A549 treated with GW870086 at 1 μM for 4 hours (cell line): Measurements from ENCODE around the gene CDO1. TPM values are rescaled to one million over a fixed set of nuclear protein-coding genes. Genes with fewer than 3 reads are reported as not detected.

Experiments
- total RNA-seq: library from RNA; stranded (reverse); fragments of 200-300 nt; extraction: Qiagen RNA extraction; gene quantifications from 5 replicates; pipeline ENCODE4 v1.2.3, GENCODE V29; 2022; ENCODE audit warnings: low read depth

Gene CDO1
- not detected in 5 replicates for total RNA-seq

DNA sequence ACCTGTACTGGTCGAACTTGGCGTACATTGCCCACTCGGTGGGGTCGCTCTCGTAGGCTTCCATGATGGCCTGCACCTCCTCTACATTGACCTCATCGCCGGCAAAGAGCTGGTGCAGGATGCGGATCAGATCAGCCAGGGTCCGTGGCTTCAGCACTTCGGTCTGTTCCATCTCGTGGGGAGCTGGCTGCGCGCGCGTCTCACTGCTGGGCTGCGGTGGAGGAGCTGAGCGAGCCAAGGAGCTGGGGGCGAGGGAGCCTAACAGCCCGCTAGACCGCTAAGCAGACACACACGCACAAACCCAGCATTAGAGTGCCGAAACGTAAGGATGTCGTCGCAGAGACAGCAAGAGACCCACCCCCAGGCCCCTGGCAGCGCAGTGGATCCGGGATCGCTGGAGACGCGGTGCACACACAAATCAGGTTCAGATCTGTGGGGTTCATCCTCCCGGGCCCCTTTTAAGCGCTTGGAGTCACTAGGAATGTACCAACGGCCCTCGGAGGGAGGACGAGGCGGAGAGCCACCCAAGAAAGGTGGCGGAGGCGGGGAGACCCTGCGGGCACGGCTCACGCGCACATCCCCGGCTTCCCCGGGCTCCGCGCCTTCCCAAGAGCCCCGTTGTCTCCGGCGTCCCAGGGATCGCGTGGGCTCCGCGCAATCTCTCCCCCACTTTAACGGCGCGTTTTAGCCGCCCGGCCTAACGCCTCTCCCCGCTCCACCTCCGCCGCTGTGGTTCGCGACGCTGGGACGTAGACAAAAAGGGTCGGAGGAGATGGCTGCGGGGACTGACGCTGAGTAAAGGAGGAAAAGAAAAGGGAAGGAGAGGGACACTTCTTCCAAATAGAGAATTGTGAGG lies at the start of gene CDO1:
CDO1 (minus strand) TSS at position 434 of the 856 bp plus-strand sequence; CDS start at position 172, 262 bp downstream.

DNA sequence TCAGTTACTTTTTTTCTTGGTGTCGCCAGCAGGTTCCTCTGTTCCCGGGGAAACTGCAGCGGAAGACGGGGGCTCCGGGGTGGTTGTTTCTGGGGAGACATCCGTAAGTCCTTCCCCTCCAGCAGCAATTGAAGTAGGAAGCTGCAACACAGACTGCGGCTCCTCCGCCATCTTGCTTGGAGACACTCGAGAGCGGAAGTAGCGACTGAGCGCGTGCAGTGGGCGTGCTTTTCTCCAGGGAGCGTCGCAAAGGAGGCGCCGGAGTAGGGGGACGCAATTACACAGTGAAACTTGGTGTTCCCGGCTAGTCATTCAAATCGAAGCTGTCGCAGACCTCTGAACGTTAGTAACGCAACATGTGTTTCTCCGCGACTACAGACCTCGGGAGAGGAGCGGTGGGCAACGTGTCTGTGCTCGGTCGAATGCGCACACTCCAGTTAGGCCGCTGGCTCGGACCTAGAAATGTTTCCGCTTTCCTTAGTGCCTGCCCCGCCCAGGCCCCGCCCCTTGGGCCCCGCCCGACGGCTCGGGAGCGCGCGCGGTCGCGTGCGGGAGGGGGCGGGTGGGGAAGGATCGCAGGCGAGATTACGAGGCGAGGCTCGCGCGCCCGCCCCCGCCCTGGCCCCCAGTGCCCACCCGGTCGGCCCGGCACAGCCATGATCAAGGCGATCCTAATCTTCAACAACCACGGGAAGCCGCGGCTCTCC lies 25.1 kb upstream of the CDO1 start, which contains the start of the genes AP3S1 and ATG12:
AP3S1 (plus strand) TSS at position 554 of the 707 bp plus-strand sequence; CDS start at position 657, 103 bp downstream.
ATG12 (minus strand) TSS at position 184 of the 707 bp plus-strand sequence; CDS start at position 171, 13 bp downstream.

Other genes starting within 250 kb of the CDO1 start
- 0.72 to 1.4 TPM (median 1.3 TPM) in 5 replicates for gene TICAM2, start 214.2 kb downstream of the CDO1 start, total RNA-seq
- gene TMED7, start 190.6 kb downstream of the CDO1 start, total RNA-seq: 45.3 to 61.3 TPM (median 56.7 TPM) in 5 replicates
- gene ATG12, start 24.9 kb upstream of the CDO1 start, total RNA-seq: 41.9 to 54.8 TPM (median 48.8 TPM) in 5 replicates
- 62.8 to 83.9 TPM (median 72.3 TPM) in 5 replicates for gene AP3S1, start 25.3 kb upstream of the CDO1 start, total RNA-seq
- gene LVRN, start 145.8 kb upstream of the CDO1 start, total RNA-seq: 0.06 to 0.08 TPM (median 0.07 TPM) in 3 of 5 replicates, not detected in the others
- 0.14 to 0.60 TPM (median 0.26 TPM) in 5 replicates for gene ARL14EPL, start 215.8 kb upstream of the CDO1 start, total RNA-seq